GM03348 (cell line): ENCODE data around the gene DLG1.
"Not testable (repeated sequence)": the region's sequence is repeated elsewhere in the genome, so short reads cannot be mapped to it uniquely, and the experiment has no call there.

Source experiments
- DNase-seq: peaks from one replicate; pipeline ENCODE4 v3.0.0; 2012; ENCODE audit warnings: low spot score

The DLG1 gene

DNA sequence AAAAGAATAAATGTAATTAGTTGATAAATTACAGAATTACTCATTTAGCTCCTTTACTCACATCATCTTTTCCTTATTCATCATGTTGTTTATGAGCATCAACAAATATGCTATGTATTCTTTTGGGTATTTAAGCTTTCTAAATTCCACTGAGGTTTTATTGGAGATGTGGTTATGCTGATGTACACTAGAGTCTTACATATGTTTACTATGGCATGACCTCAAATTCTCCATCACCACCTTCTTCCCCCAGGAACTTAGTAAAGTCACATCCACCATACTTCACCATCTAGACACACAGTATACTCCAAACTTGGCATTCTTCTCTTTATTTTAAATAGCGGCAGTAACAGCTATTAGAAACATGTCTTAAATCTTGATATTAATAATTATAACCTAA, 194.6 kb downstream of the DLG1 start:
- no peak for DNase-seq

DNA sequence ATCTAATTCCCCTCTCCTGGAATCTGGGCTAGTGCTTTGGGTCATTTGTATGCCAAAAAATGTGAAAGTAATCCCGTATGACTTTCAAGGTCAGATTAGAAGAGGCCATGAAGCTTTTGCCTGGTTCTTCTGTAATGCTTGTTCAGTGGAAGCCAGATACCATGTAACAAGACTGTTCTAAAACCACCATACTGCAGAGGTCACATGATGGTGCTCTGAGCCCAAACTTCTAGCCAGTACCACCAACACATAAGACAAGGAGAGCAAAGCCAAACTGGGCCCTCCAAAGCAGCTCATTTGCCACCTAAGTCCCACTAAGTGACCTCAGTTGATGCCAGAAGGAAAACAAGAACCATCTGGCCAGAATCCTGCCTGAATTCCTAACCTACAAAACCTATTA, 204.5 kb downstream of the DLG1 start:
- DNase-seq: no peak

DNA sequence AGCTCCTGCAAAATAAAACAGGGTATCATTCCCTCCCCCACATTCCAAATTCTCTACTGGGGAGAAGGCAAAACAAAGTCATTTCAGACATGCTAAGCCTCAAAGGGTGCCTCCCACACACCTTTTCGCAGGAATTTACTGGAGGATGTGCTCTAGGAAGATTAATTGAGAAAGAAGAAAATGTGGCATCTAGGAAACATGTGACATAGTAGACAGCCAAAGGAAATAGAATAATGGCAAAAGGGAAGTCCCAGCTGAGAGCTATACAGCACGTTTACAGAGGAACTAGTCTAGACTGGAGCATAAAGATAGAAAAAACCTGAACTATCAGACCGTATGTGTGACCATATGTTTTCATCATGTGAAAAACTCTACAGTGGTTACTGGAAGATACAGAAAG, 210.0 kb downstream of the DLG1 start:
- no peak for DNase-seq

DNA sequence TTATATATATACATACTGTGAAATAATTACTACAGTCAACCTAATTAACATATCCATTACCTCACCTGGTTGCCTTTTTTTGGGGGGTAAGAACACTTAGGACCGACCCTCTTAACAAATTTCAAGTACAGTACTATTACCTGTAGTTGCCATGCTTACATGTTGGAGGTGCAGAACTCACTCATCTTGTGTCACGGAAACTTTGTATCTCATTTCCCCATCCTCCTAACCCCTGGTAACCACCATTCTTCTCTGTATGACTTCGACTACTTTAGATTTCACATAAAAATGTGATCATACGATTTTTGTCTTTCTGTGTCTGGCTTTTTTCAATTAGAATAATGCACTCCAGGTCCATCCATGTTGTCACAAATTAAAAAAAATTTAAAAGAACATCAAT, 213.3 kb downstream of the DLG1 start:
- DNase-seq: no peak

DNA sequence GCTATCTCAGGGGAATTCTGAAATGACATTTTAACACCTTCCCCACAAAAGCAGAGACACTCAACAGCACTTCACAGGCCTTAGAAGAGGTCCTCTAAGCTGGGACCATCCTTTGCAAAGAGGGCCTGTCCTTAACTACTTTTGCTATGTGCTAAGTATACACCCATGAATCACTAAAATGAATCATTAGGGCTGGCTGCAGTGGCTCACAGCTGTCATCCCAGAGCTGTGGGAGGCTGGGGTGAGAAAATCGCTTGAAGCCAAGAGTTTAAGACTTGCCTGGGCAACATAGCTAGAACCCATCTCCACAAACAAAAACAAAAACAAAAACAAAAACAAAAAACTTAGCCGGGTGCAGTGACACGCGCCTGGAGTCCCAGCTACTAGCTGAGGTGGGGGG, 214.9 kb downstream of the DLG1 start:
- DNase-seq: peak; percentile 71

DNA sequence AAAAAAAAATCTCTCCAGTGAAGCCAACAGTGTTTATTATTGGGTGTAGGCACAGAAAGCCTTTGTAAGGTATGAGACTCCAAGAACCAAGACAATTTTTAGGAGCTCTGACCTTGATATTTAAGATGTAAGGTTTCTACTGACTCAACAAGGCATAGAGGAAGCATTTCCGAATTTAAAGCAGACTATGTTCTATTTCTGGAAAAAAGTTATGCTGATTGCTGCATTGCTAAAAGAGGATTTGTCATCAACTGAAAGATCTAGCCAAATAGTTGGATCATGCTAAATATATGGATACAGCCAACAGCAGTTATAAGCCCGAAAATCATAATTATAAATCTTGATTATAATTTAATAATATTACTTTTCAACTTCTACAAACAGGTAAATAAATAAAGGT, 215.5 kb downstream of the DLG1 start:
- peak; percentile 28 for DNase-seq

DNA sequence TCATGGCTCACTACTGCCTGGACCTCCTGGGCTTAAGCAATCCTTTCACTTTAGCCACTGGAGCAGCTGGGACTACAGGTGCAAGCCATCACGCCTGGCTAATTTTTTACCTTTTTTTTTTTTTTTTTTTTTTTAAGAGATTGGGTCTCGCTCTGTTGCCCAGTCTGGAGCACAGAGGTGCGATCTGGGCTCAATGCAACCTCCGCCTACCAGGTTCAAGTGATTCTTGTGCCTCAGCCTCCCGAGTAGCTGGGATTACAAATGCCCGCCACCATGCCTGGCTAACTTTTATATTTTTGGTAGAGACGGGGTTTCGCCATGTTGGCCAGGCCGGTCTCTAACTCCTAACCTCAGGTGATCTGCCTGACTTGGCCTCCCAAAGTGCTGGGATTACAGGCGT, 218.1 kb downstream of the DLG1 start:
- no peak for DNase-seq

DNA sequence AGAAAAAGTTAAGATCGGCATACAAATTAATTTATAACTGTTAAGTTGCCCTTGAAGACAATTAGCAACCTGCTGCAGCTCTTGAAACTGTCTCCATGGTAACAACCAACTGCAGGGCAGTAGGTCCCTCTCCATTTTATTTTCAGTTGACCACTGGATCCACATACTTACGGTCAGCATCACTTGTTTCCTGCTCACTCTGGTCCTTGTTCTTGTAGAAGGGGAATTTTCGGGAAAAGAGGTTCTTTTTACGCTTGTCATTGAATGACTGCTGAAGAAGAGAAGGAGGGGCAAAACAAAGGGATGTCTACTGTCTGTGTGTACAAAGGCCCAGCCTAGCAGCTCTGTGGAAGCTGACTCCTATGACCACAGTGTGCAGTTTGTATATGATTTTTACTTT, 222.0 kb downstream of the DLG1 start:
- no peak for DNase-seq

DNA sequence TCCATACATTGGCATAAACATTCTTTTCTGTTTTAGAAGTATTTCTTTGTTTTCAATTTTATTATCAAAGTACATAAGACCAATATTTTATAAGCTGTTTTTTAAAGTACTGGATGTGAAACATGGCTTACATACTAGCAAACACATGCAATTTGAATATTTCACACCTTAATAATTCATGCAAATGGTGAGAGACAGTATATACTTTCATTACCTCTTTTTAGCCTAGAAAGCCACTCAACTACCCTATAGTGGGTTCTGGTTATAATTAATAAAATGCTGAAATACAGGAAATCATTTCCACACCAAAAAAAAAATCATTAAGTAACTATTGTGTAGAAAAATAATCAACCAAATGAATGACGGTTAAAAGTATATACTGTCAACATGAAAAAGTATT, 230.3 kb downstream of the DLG1 start:
- DNase-seq: no peak

DNA sequence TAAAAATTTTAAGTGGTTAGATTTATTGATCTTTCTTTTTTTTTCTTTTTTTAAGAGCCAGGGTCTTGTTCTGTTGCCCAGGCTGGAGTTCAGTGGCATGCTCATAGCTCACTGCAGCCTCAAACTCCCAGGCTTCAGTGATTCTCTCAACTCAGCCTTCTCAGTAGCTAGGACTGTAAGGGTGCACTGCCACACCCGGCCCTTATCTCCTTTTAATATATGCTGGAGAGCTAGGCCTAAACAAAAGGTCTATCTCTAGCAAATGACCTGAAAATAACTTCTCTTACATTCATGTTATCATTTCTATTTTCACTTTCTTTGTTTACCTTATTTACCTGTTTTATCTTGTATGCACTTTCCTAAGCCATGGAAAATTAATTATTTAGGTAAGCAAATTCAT, 233.6 kb downstream of the DLG1 start:
- DNase-seq: no peak

DNA sequence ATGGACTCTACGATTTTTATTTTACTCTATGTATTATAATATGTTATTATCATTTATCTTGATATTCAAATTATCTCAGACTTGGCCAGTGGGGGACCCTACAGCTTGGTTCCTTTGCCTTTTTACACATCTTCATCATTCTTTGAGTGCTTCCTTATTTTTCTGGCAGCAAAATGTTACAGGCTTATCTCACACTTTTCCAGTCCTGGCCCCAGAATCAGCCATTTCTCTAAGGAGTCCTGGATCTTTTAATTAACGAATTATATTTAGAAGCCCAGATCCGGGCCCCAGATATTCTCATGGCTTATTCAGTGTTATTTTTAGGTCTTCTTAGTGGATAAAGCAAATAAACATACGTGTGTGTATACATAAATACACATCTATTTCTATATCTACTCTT, 236.0 kb downstream of the DLG1 start:
- no peak for DNase-seq

DNA sequence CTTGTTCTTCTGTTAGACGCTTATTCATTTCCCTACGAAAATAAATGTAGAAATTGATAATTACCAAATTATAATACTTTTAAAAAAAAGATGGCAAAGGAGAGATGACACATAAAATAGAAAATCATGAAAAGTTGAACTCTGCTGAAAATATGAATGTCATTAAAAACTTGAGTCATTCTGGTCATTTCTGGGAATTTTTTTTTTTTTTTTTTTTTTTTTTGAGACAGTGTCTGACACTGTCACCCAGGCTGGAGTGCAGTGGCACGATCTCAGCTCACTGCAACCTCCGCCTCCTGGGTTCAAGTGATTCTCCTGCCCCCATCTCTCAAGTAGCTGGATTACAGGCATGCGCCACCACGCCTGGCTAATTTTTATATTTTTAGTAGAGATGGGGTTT, 246.8 kb downstream of the DLG1 start:
- not testable (repeated sequence) for DNase-seq

DNA sequence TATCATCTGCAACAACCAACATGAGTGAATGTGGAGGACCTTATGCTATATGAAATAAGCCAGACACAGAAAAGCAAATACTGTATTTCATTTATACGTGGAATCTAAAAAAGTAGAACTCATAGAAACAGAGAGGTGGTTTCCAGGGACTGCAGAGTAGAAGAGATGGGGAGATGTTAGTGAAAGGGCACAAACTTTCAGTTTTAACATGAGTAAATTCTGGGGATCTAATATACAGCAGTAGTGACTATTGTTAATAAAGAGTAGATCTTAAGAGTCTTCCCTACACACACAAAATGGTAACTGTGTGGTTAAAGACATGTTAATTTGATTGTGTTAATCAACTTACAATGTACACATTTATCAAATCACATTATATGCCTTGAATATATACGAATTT, 247.9 kb downstream of the DLG1 start:
- no peak for DNase-seq

DNA sequence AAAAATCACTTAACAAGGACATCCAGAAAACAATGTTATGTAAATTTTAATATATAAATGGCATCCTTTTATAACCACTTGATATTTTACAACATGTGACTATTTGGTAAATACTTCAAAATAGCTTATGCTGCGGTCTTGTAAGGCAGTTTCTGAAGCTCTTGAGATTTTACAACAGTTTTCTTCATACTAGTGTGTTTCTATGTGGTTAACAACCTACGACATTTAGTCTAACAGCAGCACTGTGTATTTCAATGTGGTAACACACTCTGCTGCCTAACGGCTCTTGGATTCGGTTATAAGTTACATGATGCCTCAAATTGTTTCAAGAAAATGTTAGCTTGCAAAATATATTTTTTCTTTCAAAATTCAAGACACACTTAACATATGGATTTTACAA, 255.9 kb downstream of the DLG1 start:
- DNase-seq: no peak

DNA sequence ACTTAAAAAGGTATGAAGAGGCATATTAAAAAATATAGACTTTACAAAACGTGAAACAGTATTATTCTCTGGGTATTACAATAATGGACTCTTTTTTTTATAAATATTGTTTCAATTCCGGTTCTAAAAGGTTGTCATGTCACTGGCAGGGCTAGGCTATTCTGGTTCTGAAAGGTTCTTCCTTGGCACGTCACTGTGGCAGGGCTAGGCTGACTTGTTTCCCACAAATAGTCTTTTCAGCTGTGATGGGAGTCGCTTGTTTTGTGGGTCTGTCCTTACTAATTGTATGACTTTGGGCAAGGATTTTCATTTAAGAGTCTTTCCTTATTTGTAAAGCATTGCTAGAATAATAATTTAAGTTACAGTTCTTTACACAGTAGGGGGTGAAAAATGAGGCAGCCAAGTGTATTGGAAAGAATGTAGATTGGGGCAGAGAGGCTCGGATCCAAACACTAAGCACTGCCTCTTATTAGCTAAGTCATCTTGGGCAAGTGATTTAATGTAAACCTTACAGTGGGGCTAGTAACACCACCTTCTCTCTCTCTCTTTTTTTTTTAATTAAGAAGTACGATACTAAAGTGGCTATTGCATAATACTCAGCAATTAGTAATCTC, 256.4 kb downstream of the DLG1 start:
- no peak for DNase-seq

DNA sequence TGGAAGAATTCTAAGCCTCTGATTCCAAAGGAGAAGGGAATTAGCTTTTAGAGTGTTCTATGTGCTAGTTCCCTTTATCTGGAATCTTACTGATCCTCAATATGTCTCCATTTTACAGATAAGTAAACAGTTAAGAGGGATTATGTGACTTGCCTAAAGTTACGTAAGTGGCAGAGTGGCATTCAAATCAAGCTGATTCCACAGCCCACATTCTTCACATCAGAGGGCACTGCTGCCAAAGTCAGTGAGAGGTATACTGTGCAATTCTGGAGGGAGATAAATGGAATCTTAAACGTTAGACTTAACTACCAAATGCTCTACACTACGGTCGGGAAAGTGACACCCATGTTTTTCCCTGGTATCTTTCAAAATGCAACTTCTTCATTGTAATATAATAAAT, 257.8 kb downstream of the DLG1 start:
- no peak for DNase-seq

DNA sequence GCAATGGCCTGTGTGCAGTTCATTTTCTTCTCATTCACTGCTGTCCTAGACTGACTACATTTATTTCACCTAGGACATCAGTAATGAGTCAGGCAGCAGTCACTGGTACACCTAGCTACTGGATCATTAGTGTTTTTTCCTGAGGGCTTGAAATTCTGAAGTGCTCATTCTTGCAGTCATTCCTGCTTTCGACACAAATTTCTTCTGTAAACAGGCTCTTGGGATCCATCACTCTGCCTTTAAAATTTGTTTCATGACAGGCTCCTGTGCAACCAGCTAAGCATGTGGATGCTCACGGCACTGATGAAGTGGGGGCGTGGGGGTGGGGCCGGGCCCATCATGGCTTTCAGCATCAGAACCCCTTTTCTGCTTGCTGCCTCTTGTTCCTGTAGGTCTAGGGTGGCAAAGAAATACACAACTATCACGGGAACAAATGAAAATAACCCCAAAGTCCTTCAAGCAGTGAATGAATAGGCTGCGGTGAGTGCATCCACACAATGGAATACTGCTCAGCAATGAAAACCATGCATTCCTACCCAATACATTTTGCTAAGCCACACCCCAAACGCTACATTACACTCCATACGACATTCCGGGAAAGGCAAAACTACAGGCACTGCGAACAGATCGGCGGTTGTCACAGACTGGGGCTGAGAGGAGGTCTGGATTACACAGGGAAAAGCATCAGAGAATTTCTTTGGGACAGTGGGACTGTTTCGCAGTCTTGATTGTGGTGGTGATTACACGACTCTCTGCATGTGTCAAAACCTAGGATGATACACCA, 259.5 kb downstream of the DLG1 start:
- no peak for DNase-seq

DNA sequence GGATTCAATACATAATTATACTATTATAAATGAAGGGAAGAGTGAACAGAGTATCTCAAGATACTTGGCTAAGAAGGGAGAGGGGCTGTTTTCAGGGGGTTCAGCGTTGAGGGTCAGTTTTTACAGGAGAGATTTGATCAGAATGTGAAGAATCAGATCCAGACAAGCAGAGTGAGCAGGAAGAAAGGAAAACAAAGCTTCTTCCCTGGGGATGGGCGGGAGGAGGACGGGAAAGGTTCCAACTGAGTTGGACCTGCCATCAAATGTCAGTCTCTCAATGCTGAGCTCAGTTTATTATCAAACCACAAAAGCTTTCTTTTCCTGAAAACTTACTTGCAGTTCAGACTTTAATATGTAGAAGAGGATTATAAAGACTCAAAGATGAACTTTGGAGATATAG, 262.8 kb downstream of the DLG1 start:
- DNase-seq: no peak

DNA sequence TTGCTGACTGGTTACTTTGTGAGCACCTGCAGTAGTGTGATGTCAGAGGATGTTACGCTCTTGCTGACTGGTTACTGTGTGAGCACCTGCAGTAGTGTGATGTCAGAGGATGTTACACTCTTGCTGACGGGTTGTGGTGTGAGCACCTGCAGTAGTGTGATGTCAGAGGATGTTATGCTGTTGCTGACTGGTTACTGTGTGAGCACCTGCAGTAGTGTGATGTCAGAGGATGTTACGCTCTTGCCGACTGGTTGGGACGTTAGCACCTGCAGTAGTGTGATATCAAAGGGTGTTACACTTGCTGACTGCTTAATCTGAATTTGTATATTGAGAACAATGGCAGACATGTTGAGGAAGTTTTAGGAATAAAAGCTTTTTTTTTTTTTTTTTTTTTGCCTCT, 263.6 kb downstream of the DLG1 start:
- DNase-seq: not testable (repeated sequence)

DNA sequence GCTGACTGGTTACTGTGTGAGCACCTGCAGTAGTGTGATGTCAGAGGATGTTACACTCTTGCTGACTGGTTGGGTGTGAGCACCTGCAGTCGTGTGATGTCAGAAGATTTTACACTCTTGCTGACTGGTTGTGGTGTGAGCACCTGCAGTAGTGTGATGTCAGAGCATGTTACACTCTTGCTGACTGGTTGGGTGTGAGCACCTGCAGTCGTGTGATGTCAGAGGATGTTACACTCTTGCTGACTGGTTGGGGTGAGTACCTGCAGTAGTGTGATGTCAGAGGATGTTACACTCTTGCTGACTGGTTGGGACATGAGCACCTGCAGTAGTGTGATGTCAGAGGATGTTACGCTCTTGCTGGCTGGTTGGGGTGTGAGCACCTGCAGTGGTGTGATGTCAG, 264.6 kb downstream of the DLG1 start:
- DNase-seq: not testable (repeated sequence)

DNA sequence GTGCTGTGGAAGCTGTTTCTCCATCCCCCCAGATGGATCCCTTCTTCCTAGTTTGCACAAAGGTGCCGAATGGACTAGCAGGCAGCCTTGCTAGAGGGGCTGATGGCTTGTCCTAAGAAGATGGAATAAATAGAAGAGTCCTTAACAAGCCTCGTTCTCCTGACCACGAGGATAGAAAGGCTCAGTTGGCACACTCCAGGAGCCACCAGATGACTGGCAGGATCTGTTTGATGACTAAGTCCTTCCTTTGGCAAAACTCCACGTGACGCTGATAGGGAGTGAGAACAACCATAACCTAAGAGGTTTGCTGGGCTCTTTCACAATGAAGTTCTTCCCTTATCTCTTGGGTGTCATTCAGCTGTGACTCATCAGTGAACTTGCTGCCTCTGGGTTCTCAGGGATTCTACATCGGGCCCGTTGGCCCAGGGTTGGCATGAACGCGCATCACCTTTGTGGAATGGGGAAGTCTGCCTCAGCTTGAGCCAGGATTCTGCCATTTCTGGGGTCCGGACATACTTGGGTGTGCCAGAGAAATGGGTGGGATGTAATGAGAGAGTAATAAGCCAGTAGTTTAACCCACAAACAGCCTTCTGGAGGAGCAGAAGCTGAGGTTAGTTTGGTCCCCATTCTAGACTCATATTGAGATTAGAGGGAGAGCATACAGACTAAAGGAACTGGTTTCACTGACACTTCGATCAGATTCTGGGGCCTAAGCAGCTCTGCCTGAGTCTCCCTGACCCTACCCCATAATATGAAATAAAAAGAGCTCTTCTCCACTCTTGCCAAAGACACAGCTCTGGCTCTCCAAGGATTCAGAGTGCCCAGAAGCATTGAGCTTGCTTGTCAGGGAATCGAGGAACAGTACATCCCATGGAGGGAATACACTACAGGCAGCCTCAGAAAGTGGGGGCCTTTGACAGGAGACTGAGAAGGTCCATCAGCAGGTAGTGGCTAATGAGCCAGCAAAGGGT, 266.8 kb downstream of the DLG1 start:
- peak; percentile 89 for DNase-seq

DNA sequence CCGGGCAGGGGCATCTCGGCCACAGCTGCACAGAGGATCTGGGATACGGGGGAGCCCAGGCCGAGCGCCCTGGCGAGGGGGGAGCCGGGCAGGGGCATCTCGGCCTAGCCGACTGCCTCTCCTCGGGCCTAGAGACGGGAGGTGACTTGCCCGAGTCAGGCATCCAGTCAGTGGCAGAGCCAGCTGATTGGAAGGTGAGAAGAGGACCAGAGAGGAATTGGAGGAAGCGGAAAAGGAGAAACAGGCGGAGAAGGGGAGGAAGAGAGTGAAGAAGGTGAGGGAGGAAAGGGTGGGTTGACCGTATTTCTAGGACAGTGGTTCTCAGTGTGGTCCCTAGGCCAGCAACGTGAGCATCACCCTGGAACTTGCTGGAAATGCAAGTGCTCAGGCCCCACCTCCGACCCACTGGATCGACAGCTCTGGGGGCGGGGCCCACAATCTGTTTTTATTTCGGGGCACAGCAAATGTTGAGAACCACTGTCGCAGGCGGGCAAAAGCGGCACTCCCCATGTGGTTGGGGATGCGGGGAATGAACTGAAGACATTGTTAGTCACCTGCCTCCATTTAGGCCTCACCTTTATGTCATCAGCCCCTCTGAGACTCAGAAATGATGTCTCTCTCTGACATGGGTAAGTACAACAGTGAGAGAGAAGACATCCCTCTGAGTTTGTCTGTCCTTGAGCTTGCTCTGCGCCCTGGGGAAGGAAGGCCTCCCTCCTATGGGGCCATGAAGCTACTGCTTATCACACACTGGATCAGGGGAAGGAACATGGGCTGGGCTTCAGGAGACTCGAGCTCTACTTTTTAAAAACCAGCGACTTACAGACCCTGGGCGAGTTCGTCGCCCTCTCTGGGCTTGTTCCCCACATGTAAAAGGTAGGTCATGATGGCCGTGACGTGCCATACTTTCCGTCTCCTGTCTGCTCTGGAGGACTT, 267.8 kb downstream of the DLG1 start:
- peak; percentile 8 for DNase-seq
